Measurements from ENCODE around the gene TRNAU1AP. TPM values are rescaled to one million over a fixed set of nuclear protein-coding genes. Genes with fewer than 3 reads are reported as not detected.
A peak's percentile ranks its signal among the peaks of the same experiment; 100 is the strongest.

Gene TRNAU1AP
- total and polyA plus RNA-seq, 2 of the 13 experiments (the other 11 are each of a cell fraction or from before 2014, with no cell fraction given) = 29.0 to 42.9 TPM

DNA sequence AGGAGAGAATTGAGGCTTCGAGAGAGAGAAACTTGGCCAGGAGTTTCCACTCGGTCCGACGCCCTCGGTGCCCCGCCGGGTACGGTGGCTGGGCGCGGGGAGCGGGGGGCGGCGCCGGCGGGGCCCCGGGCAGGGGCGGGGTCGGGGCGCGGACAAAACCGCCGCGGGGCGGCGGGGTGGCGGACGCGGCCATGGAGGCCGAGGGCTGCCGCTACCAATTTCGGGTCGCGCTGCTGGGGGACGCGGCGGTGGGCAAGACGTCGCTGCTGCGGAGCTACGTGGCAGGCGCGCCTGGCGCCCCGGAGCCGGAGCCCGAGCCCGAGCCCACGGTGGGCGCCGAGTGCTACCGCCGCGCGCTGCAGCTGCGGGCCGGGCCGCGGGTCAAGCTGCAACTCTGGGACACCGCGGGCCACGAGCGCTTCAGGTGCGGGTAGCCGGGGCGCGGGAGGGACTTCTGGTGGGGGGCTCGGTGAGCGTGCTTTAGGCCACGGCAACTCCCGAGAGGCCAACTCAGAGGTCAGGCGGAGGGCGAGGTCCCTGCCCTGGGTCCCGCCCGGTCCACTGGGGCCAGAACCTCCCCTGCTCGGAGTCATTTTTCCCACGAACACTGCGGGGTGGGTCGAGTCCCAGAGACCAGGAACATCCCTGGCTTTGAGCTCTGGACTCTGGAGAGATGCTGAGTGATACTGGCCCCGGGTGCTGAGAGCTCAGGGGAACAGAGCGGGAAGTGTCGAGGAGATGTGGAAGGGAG lies 39.6 kb downstream of the TRNAU1AP start (continued):
- TF ChIP-seq, protein P1, sequence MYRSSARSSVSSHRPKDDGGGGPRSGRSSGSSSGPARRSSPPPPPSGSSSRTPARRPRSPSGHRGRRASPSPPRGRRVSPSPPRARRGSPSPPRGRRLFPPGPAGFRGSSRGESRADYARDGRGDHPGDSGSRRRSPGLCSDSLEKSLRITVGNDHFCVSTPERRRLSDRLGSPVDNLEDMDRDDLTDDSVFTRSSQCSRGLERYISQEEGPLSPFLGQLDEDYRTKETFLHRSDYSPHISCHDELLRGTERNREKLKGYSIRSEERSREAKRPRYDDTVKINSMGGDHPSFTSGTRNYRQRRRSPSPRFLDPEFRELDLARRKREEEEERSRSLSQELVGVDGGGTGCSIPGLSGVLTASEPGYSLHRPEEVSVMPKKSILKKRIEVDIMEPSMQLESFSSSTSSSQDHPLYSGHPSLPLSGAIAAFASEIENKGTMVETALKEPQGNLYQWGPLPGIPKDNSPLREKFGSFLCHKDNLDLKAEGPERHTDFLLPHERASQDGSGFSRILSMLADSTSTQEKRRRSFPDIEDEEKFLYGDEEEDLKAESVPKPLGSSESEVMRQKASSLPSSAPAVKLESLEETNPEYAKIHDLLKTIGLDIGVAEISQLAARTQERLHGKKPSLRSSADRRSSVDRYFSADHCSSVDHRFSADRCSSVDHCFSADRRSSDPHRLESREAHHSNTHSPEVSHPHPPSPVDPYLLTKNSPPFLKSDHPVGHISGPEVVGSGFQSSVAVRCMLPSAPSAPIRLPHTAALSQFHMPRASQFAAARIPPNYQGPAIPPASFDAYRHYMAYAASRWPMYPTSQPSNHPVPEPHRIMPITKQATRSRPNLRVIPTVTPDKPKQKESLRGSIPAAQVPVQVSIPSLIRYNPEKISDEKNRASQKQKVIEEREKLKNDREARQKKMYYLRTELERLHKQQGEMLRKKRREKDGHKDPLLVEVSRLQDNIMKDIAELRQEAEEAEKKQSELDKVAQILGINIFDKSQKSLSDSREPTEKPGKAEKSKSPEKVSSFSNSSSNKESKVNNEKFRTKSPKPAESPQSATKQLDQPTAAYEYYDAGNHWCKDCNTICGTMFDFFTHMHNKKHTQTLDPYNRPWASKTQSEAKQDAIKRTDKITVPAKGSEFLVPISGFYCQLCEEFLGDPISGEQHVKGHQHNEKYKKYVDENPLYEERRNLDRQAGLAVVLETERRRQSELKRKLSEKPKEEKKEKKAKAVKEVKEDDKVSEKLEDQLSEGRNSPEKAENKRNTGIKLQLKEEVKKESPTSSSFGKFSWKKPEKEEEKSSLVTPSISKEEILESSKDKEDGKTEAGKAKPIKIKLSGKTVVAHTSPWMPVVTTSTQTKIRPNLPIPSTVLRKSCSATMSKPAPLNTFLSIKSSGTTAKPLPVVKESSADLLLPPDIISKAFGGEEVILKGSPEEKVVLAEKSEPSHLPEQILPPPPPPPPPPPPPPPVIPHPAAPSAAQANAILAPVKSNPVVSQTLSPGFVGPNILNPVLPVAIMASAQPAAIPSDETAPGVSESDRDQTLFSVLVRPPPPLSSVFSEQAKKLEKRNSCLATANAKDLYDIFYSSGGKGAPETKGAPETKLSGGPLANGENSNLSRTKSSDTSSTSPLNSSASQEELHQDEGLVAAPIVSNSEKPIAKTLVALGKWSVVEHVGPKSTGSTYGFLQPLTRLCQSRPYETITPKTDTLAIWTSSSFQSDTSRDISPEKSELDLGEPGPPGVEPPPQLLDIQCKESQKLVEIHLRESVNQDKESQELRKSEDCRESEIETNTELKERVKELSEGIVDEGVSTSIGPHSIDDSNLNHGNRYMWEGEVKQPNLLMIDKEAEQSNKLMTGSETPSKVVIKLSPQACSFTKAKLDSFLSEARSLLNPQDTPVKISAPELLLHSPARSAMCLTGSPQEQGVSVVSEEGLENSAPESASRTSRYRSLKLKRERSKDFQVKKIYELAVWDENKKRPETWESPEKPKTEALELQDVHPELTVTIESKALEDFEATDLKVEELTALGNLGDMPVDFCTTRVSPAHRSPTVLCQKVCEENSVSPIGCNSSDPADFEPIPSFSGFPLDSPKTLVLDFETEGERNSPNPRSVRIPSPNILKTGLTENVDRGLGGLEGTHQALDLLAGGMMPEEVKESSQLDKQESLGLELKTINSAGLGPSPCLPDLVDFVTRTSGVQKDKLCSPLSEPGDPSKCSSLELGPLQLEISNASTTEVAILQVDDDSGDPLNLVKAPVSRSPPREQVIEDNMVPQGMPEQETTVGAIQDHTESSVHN (CRISPR knock-in tag; IDR thresholded peaks at IDR 0.05) = no peak
- TF ChIP-seq FOSL2 (CRISPR knock-in tag; IDR thresholded peaks at IDR 0.05) (peak; percentile 10; the same call in 1 of the 2 replicates), FOSL1 (CRISPR knock-in tag; IDR thresholded peaks at IDR 0.05; ENCODE audit: borderline replicate concordance) (no peak), MXD4 (CRISPR knock-in tag; IDR thresholded peaks at IDR 0.05) (no peak), ZMYM4 (CRISPR knock-in tag; IDR thresholded peaks at IDR 0.05) (0 out of 2 replicates have a peak, but pooled peaks have one; percentile 23), ZNF350 (CRISPR knock-in tag; IDR thresholded peaks at IDR 0.05; ENCODE audit: borderline replicate concordance, low read depth) (no peak), JARID2 (CRISPR knock-in tag; IDR thresholded peaks at IDR 0.05; ENCODE audit: insufficient replicate concordance) (no peak), NBN (conservative IDR thresholded peaks at IDR 0.05) (no peak), SP4 (CRISPR knock-in tag; IDR thresholded peaks at IDR 0.05) (no peak), AGO2 (optimal IDR thresholded peaks at IDR 0.05; ENCODE audit: low read depth, low read length) (peak; percentile 40), JUND (CRISPR knock-in tag; IDR thresholded peaks at IDR 0.05) (no peak), THAP11 (CRISPR knock-in tag; IDR thresholded peaks at IDR 0.05) (peak; percentile 8; the same call in 1 of the 2 replicates), ZNF441 (CRISPR knock-in tag; IDR thresholded peaks at IDR 0.05; ENCODE audit: borderline replicate concordance) (no peak; the same call in 1 of the 2 replicates), MBNL3 (CRISPR knock-in tag; conservative IDR thresholded peaks at IDR 0.05) (no peak), GPN1 (CRISPR knock-in tag; IDR thresholded peaks at IDR 0.05; ENCODE audit: borderline replicate concordance) (no peak), ZNF703 (CRISPR knock-in tag; IDR thresholded peaks at IDR 0.05; ENCODE audit: borderline replicate concordance) (no peak), RCOR2 (CRISPR knock-in tag; IDR thresholded peaks at IDR 0.05) (no peak), ZZZ3 (CRISPR knock-in tag; IDR thresholded peaks at IDR 0.05; ENCODE audit: borderline replicate concordance) (no peak)
- TF ChIP-seq, protein P2, sequence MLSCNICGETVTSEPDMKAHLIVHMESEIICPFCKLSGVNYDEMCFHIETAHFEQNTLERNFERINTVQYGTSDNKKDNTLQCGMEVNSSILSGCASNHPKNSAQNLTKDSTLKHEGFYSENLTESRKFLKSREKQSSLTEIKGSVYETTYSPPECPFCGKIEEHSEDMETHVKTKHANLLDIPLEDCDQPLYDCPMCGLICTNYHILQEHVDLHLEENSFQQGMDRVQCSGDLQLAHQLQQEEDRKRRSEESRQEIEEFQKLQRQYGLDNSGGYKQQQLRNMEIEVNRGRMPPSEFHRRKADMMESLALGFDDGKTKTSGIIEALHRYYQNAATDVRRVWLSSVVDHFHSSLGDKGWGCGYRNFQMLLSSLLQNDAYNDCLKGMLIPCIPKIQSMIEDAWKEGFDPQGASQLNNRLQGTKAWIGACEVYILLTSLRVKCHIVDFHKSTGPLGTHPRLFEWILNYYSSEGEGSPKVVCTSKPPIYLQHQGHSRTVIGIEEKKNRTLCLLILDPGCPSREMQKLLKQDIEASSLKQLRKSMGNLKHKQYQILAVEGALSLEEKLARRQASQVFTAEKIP (CRISPR knock-in tag; IDR thresholded peaks at IDR 0.05; ENCODE audit: borderline replicate concordance) = no peak
